Stimulated activated CD4-positive, alpha-beta T cell treated with anti-CD3 and anti-CD28 coated beads, Interleukin-4, amount 100 ng/mL, for 1 hour (primary cell): ENCODE results near the gene IRAK3.
"Not testable (repeated sequence)": the region's sequence is repeated elsewhere in the genome, so short reads cannot be mapped to it uniquely, and the experiment has no call there.

Source experiments
- DNase-seq: peaks from one replicate; pipeline ENCODE4 v3.0.0-alpha.2; 2020

The IRAK3 gene

GRCh38 chr12:66170606-66171005 lies 18.4 kb upstream of the IRAK3 start:
- DNase-seq, result no peak

GRCh38 chr12:66174391-66175325 lies 14.4 kb upstream of the IRAK3 start:
- DNase-seq, result not testable (repeated sequence)

- no peak for DNase-seq
Measured at GRCh38 chr12:66176105-66176900, 12.7 kb upstream of the IRAK3 start.

GRCh38 chr12:66182956-66183355 lies 6.1 kb upstream of the IRAK3 start:
- DNase-seq, result no peak

- not testable (repeated sequence) for DNase-seq
Measured at GRCh38 chr12:66184822-66185221, 4.2 kb upstream of the IRAK3 start.

- no peak for DNase-seq
Measured at GRCh38 chr12:66187036-66187435, 2.0 kb upstream of the IRAK3 start.

GRCh38 chr12:66187821-66188220 lies 1.2 kb upstream of the IRAK3 start:
- no peak for DNase-seq

GRCh38 chr12:66189486-66189843 lies 451 bp downstream of the IRAK3 start:
- no peak for DNase-seq

GRCh38 chr12:66189889-66190288 lies 875 bp downstream of the IRAK3 start:
- DNase-seq, result no peak

GRCh38 chr12:66190519-66191370 lies 1.7 kb downstream of the IRAK3 start:
- DNase-seq, result no peak

- DNase-seq, result no peak
Measured at GRCh38 chr12:66191547-66192126, 2.6 kb downstream of the IRAK3 start.

- no peak for DNase-seq
Measured at GRCh38 chr12:66194122-66194521, 5.1 kb downstream of the IRAK3 start.

GRCh38 chr12:66195242-66195641 lies 6.2 kb downstream of the IRAK3 start:
- DNase-seq, result no peak

- no peak for DNase-seq
Measured at GRCh38 chr12:66196806-66197205, 7.8 kb downstream of the IRAK3 start.

- DNase-seq, result no peak
Measured at GRCh38 chr12:66197495-66197921, 8.5 kb downstream of the IRAK3 start.

- DNase-seq, result no peak
Measured at GRCh38 chr12:66199141-66199540, 10.1 kb downstream of the IRAK3 start.

GRCh38 chr12:66199831-66200509 lies 11.0 kb downstream of the IRAK3 start:
- DNase-seq, result no peak

GRCh38 chr12:66203820-66204219 lies 14.8 kb downstream of the IRAK3 start:
- no peak for DNase-seq

GRCh38 chr12:66206141-66206540 lies 17.1 kb downstream of the IRAK3 start:
- DNase-seq, result no peak

- no peak for DNase-seq
Measured at GRCh38 chr12:66210840-66211239, 21.8 kb downstream of the IRAK3 start.

- not testable (repeated sequence) for DNase-seq
Measured at GRCh38 chr12:66211573-66211972, 22.6 kb downstream of the IRAK3 start.

- DNase-seq, result not testable (repeated sequence)
Measured at GRCh38 chr12:66213011-66213410, 24.0 kb downstream of the IRAK3 start.
